WERI-Rb-1 (cell line): Measurements from ENCODE around the gene GALE.
A peak's percentile ranks its signal among the peaks of the same experiment; 100 is the strongest.
"Not testable (repeated sequence)": the region's sequence is repeated elsewhere in the genome, so short reads cannot be mapped to it uniquely, and the experiment has no call there.

Experiments
- DNase-seq: peaks from one replicate; pipeline ENCODE4 v3.0.0-alpha.2; 2020
- H3K27ac ChIP-seq: fragments of 250-450 bp; sonication (Bioruptor Pico); 2 replicates; pipeline ENCODE4 v1.5.1; 2020; ENCODE audit warnings: mild to moderate bottlenecking, moderate library complexity
- H3K27me3 ChIP-seq: fragments of 250-450 bp; sonication (Bioruptor Pico); 2 replicates; pipeline ENCODE4 v1.5.1; 2021; ENCODE audit warnings: mild to moderate bottlenecking, low read depth, moderate library complexity; ENCODE audit not compliant: insufficient read depth, severe bottlenecking
- H3K36me3 ChIP-seq: fragments of 250-450 bp; sonication (Bioruptor Pico); 2 replicates; pipeline ENCODE4 v1.5.1; 2020; ENCODE audit warnings: mild to moderate bottlenecking, moderate library complexity
- H3K4me3 ChIP-seq: 2 replicates; pipeline ENCODE4 v1.5.1; 2011; ENCODE audit warnings: low read depth, mild to moderate bottlenecking, control low read depth, low read length
- H3K9me3 ChIP-seq: fragments of 250-450 bp; sonication (Bioruptor Pico); 2 replicates; pipeline ENCODE4 v1.5.1; 2021; ENCODE audit warnings: mild to moderate bottlenecking, moderate library complexity; ENCODE audit not compliant: severe bottlenecking
- CTCF ChIP-seq: IDR thresholded peaks from 2 replicates; pipeline ENCODE4 v1.5.1; 2011; ENCODE audit warnings: low read depth, mild to moderate bottlenecking, control low read depth, inconsistent platforms, low read length

The GALE gene

GRCh38 chr1:23799255-23799569, 1.3 kb downstream of the GALE start:
- no peaks in the 10 kb centered on the region for H3K9me3 ChIP-seq
- TF ChIP-seq CTCF = no peak
- peaks cover 31% of the 10 kb centered on the region for H3K36me3 ChIP-seq
- no peak overlapping the region for H3K4me3 ChIP-seq
- no peaks in the 10 kb centered on the region for H3K27me3 ChIP-seq
- no peak for DNase-seq
- H3K27ac ChIP-seq = no peak overlapping the region

- TF ChIP-seq CTCF = no peak
- H3K4me3 ChIP-seq = no peak overlapping the region
- no peaks in the 10 kb centered on the region for H3K9me3 ChIP-seq
- no peak for DNase-seq
- no peak overlapping the region for H3K27ac ChIP-seq
- no peaks in the 10 kb centered on the region for H3K27me3 ChIP-seq
- H3K36me3 ChIP-seq = peaks cover 32% of the 10 kb centered on the region
Measured at GRCh38 chr1:23798662-23799142, 1.9 kb downstream of the GALE start.

- TF ChIP-seq CTCF = no peak
- Histone ChIP-seq H3K27ac (no peak overlapping the region), H3K36me3 (peaks cover 41% of the 10 kb centered on the region)
Measured at GRCh38 chr1:23797478-23798448, 2.8 kb downstream of the GALE start.

GRCh38 chr1:23796466-23797271, 3.9 kb downstream of the GALE start:
- no peaks in the 10 kb centered on the region for H3K27me3 ChIP-seq
- TF ChIP-seq CTCF = 0 out of 2 replicates have a peak, but pooled peaks have one; percentile 16
- no peak overlapping the region for H3K4me3 ChIP-seq
- DNase-seq = no peak
- H3K9me3 ChIP-seq = no peaks in the 10 kb centered on the region
- peaks cover 41% of the 10 kb centered on the region for H3K36me3 ChIP-seq
- no peak overlapping the region for H3K27ac ChIP-seq

More at GRCh38 chr1:23797478-23798448, 2.8 kb downstream of the GALE start:
- Histone ChIP-seq H3K27me3 (no peaks in the 10 kb centered on the region), H3K9me3 (no peaks in the 10 kb centered on the region), H3K4me3 (no peak overlapping the region)
- no peak for DNase-seq

- H3K36me3 ChIP-seq = peaks cover 41% of the 10 kb centered on the region
- no peak overlapping the region for H3K4me3 ChIP-seq
- no peak for TF ChIP-seq CTCF
- H3K27ac ChIP-seq = no peak overlapping the region
- H3K27me3 ChIP-seq = no peaks in the 10 kb centered on the region
- no peaks in the 10 kb centered on the region for H3K9me3 ChIP-seq
- no peak for DNase-seq
Measured at GRCh38 chr1:23795676-23796465, 4.7 kb downstream of the GALE start.

- H3K36me3 ChIP-seq = peaks cover 41% of the 10 kb centered on the region
- H3K9me3 ChIP-seq, H3K27ac ChIP-seq: not testable (repeated sequence)
Measured at GRCh38 chr1:23794732-23795182, 5.8 kb downstream of the GALE start.

More at GRCh38 chr1:23794732-23795182, 5.8 kb downstream of the GALE start:
- H3K27me3 ChIP-seq, DNase-seq, H3K4me3 ChIP-seq: not testable (repeated sequence)
